Breast epithelium (tissue), 4 donors: ENCODE results near the gene TRERF1. TPM values are rescaled to one million over a fixed set of nuclear protein-coding genes. Genes with fewer than 3 reads are reported as not detected.

Source experiments
- DNase-seq, 2 donors: peaks; one replicate each; pipeline ENCODE4 v3.0.0-alpha.2; 2019; ENCODE audit warnings: low spot score in 2 of 2
- H3K27ac ChIP-seq, 2 donors: fragments of 200-600 bp; sonication (generic) in 1 of 2; one replicate each; pipeline ENCODE4 v1.5.1; 2016 to 2019; ENCODE audit warnings: mild to moderate bottlenecking in 1 of 2
- H3K27me3 ChIP-seq, 2 donors: fragments of 200-600 bp; sonication (generic) in 1 of 2; one replicate each; pipeline versions ENCODE4 v1.5.1 to v1.6.0; 2017 to 2019; ENCODE audit warnings: control low read depth in 1 of 2, mild to moderate bottlenecking in 1 of 2
- H3K36me3 ChIP-seq: fragments of 200-600 bp; one replicate; pipeline ENCODE4 v1.5.1; 2019
- H3K4me1 ChIP-seq, 2 donors: fragments of 200-600 bp; sonication (generic); one replicate each; pipeline ENCODE4 v1.5.1; 2016 to 2019; ENCODE audit warnings: control low read depth in 1 of 2
- H3K4me3 ChIP-seq, 3 donors: fragments of 200-600 bp; sonication (generic); 1 replicate in 2 of 3; 2 replicates in 1 of 3; pipeline ENCODE4 v1.5.1; 2016 to 2019; ENCODE audit warnings: mild to moderate bottlenecking in 3 of 3, moderate library complexity in 2 of 3
- H3K9me3 ChIP-seq, 2 donors: fragments of 200-600 bp; sonication (generic) in 1 of 2; one replicate each; pipeline ENCODE4 v1.5.1; 2016 to 2019; ENCODE audit warnings: control low read depth in 1 of 2
- POLR2A ChIP-seq: fragments of 450-650 bp; IDR thresholded peaks from one replicate; pipeline ENCODE4 v1.6.1; 2016; ENCODE audit warnings: antibody characterized with exemption, mild to moderate bottlenecking, moderate library complexity
- POLR2AphosphoS5 ChIP-seq, 3 donors: sonication (generic); formaldehyde crosslinking; IDR thresholded peaks; one replicate each; pipeline ENCODE4 v1.6.1; 2017; ENCODE audit warnings: antibody characterized with exemption in 3 of 3
- intact Hi-C: fragments of 100-400 bp; cut with DNase I; formaldehyde crosslinking; loops from one replicate; pipeline ENCODE4 v1.15.1; 2023; ENCODE audit warnings: low total_unique reads
- total RNA-seq, 3 donors: library from RNA; depleted of rRNA; stranded (reverse); fragments of >200 nt; gene quantifications; one replicate each; pipeline ENCODE4 v1.1.0, GENCODE V29; 2016
- TF ChIP-seq, protein P1 (sequence below), 3 donors: fragments of 450-650 bp; IDR thresholded peaks; one replicate each; pipeline ENCODE4 v1.5.1; 2016 to 2017; ENCODE audit warnings: antibody characterized with exemption in 3 of 3, mild to moderate bottlenecking in 3 of 3, moderate library complexity in 3 of 3

Gene TRERF1
- total RNA-seq, 3 donors from 2014 or later: 3.9 to 5.4 (median 4.1) TPM

DNA sequence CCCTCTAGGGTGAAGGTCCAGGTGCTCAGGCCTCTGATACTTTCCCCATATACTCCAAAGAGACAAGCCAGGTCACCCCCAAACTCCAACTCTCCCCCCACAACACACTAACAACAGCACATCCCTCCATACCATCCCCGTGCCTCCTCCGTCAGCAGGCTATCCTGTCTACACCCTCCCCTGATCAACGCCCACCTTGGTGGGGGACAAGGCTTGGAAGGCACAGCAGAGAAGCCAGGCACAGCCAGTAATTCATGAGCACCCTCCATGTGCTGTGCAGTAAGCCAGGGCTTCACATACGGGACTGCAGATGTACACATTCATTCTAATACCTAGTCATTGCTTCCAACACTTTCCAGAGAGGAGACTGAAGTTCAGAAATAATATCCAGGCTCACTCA, 57.6 kb downstream of the TRERF1 start:
- Histone ChIP-seq H3K4me3 (no peak overlapping the region), H3K27me3 (no peaks in the 10 kb centered on the region), H3K9me3 (no peaks in the 10 kb centered on the region), H3K36me3 (no peaks in the 10 kb centered on the region), H3K4me1 (no peaks in the 10 kb centered on the region), H3K27ac (no peak overlapping the region)
- TF ChIP-seq POLR2A: no peak
- TF ChIP-seq, protein P1, sequence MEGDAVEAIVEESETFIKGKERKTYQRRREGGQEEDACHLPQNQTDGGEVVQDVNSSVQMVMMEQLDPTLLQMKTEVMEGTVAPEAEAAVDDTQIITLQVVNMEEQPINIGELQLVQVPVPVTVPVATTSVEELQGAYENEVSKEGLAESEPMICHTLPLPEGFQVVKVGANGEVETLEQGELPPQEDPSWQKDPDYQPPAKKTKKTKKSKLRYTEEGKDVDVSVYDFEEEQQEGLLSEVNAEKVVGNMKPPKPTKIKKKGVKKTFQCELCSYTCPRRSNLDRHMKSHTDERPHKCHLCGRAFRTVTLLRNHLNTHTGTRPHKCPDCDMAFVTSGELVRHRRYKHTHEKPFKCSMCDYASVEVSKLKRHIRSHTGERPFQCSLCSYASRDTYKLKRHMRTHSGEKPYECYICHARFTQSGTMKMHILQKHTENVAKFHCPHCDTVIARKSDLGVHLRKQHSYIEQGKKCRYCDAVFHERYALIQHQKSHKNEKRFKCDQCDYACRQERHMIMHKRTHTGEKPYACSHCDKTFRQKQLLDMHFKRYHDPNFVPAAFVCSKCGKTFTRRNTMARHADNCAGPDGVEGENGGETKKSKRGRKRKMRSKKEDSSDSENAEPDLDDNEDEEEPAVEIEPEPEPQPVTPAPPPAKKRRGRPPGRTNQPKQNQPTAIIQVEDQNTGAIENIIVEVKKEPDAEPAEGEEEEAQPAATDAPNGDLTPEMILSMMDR (IDR thresholded peaks at IDR 0.05): no peak
- TF ChIP-seq POLR2AphosphoS5 (IDR thresholded peaks at IDR 0.05): no peak
- DNase-seq: no peak
- intact Hi-C loops: no loop called here

DNA sequence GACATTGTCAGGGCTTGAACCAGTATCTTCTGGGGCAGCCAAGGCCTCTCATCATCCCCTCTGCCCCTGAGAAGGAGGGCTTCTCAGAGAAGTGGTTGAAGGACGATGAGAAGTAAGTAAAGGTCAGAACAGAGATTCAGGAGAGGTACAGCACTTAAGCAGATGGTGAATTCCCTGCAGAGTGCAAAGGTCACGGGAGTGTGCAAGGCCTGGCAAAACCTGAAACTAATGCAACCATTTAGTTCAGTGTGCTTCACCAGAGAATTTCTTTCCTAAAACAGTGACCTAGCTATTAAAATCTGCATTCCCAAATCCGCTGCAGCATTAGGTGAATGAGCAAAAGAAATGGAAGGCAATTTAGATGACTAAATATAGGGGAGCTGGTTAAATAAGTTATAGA, 58.4 kb downstream of the TRERF1 start:
- intact Hi-C loops: no loop called here
- Histone ChIP-seq H3K27ac (no peak overlapping the region), H3K27me3 (no peaks in the 10 kb centered on the region), H3K36me3 (no peaks in the 10 kb centered on the region), H3K4me1 (no peaks in the 10 kb centered on the region), H3K9me3 (no peaks in the 10 kb centered on the region), H3K4me3 (no peak overlapping the region)
- no peak for TF ChIP-seq POLR2A
- TF ChIP-seq, protein P1 (IDR thresholded peaks at IDR 0.05): no peak
- no peak for TF ChIP-seq POLR2AphosphoS5 (IDR thresholded peaks at IDR 0.05)
- DNase-seq: no peak

DNA sequence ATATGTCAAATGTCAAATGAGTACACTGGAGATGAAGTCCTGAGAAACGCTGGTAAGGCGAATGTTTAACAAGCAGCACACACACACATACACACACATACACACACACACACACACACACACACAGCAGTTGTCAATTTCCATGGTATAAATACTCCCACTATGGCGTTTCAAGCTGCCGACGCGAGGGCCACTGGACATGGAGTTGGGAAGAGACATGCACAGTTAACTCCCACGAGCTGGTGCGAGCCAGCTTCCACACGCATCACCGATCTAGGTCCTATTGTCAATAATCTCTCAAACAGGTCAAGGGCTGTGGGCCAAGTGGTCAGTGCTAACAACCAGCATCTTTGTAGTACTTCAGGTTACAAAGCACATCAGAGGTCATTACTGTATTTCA, 58.9 kb downstream of the TRERF1 start:
- H3K27ac ChIP-seq: no peak overlapping the region
- H3K36me3 ChIP-seq: no peaks in the 10 kb centered on the region
- no peaks in the 10 kb centered on the region for H3K4me1 ChIP-seq
- no peak for TF ChIP-seq POLR2A
- no peak for TF ChIP-seq POLR2AphosphoS5 (IDR thresholded peaks at IDR 0.05)
- TF ChIP-seq, protein P1 (IDR thresholded peaks at IDR 0.05): no peak
- H3K4me3 ChIP-seq: no peak overlapping the region
- DNase-seq: no peak
- no peaks in the 10 kb centered on the region for H3K9me3 ChIP-seq
- H3K27me3 ChIP-seq: no peaks in the 10 kb centered on the region
- intact Hi-C loops: no loop called here

DNA sequence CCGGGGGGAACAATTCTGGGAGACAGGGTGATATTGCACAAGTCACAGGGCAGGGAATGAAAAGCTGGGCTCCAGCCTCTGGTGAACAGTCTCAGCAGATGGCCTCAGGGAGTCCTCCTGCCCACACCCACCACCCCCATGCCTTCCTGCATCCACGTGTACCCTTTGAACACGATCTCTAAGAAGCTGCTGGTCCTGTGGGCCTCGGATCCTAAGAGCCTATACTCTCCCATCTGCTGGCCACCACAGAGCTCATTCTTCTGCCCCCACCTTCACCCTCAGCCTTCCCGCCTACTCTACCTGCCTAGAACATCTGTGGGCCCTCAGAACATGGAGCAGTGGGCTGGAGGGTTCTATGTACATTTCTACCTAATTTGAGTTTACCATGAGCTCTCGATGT, 60.3 kb downstream of the TRERF1 start:
- intact Hi-C loops: no loop called here
- TF ChIP-seq, protein P1 (IDR thresholded peaks at IDR 0.05): no peak
- TF ChIP-seq POLR2A (no peak), POLR2AphosphoS5 (IDR thresholded peaks at IDR 0.05) (no peak)
- Histone ChIP-seq H3K27ac (peak overlapping the region in 1 of 2 donors; percentile 14), H3K36me3 (no peaks in the 10 kb centered on the region), H3K27me3 (no peaks in the 10 kb centered on the region), H3K4me3 (no peak overlapping the region), H3K9me3 (no peaks in the 10 kb centered on the region), H3K4me1 (no peaks in the 10 kb centered on the region)
- DNase-seq: no peak

DNA sequence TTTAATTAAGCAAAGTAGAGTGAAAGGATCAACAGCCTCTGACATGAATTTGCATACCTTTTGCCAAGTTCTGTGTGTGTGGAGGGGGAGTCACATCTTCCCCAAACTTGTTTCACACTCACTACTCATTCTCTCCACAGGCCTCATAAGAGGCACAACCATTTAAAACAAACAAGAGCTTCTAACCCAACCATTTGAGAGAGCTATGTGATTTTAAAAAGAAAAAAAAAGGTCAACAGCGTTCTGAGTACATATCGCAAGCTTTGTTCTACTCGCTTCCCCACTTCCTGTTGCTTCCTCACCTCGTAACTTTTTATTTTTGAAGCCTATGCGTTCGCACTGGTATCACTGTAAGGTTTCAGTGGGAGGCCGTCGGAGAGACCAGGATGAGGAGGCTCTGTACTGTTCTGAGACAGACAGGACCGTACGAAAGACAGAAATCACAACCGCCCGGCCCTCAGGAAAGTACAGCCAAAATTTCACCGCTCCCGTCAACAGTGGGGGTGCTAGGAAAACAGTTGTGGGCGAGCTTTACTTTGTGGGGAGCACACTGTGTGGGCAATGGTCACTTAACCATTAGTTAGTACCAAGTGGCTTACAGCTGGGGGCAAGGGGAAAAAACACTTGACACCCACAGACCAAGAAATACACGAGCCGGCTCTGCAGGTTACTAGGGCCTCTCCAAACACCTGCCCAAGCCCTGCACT, 61.3 kb downstream of the TRERF1 start:
- no peak overlapping the region for H3K4me3 ChIP-seq
- no peaks in the 10 kb centered on the region for H3K4me1 ChIP-seq
- no peaks in the 10 kb centered on the region for H3K9me3 ChIP-seq
- H3K36me3 ChIP-seq: no peaks in the 10 kb centered on the region
- no peaks in the 10 kb centered on the region for H3K27me3 ChIP-seq
- TF ChIP-seq, protein P1 (IDR thresholded peaks at IDR 0.05): no peak
- TF ChIP-seq POLR2AphosphoS5 (IDR thresholded peaks at IDR 0.05): no peak
- TF ChIP-seq POLR2A: no peak
- intact Hi-C loops: no loop called here
- DNase-seq: no peak
- no peak overlapping the region for H3K27ac ChIP-seq
